Astrocyte of the spinal cord (primary cell): ENCODE results near the gene ADAR.

Source experiments
- DNase-seq: peaks from one replicate; pipeline ENCODE4 v3.0.0; 2011; ENCODE audit warnings: low read depth, low spot score
- H3K4me3 ChIP-seq: 2 replicates; pipeline ENCODE4 v1.5.1; 2011; ENCODE audit warnings: low read depth, mild to moderate bottlenecking, low read length, moderate library complexity
- in situ Hi-C: cut with HindIII; loops from 2 replicates; pipeline ENCODE4 v1.10.0; 2017; ENCODE audit warnings: low sequenced_read_pairs
- TF ChIP-seq, protein P1 (sequence below): IDR thresholded peaks from 2 replicates; pipeline ENCODE4 v1.5.1; 2012; ENCODE audit warnings: low read depth, mild to moderate bottlenecking, low read length, inconsistent platforms

The ADAR gene

DNA sequence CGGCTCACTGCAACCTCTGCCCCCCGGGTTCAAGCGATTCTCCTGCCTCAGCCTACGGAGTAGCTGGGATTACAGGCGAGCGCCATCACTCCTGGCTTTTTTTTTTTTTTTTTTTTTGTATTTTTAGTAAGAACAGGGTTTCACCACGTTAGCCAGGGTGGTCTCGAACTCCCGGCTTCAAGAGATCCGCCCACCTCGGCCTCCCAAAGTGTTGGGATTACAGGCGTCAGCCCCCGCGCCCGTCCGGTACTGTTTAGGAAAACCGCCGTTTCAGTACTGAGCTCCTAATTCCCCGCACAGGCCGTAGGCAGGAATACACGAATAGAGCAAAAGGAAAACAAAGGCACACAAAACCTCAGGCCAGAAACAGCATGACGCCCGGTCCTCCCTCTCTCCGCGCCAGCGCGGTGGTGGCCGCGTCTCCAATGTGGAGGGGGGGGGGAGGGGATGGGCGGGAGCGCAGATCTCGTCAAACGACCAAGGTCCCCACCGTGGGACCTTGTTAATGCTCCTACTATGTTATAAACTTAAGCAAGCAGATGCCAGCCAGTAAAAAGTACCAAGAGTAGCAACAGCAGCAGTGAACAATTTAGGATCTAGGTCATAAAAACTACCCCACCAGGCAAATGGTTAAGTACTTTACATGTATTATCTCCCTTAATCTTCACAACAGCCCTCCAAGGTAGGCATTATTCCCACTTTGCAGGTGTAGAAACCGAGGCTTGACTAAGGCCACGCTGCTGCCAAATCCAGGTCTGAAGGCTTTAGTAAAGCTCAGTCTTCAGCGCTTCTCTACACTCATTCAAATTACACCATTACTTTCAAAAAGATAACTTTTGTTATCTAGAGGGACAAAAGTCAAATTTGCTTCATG, 648 bp upstream of the ADAR start:
- TF ChIP-seq, protein P1, sequence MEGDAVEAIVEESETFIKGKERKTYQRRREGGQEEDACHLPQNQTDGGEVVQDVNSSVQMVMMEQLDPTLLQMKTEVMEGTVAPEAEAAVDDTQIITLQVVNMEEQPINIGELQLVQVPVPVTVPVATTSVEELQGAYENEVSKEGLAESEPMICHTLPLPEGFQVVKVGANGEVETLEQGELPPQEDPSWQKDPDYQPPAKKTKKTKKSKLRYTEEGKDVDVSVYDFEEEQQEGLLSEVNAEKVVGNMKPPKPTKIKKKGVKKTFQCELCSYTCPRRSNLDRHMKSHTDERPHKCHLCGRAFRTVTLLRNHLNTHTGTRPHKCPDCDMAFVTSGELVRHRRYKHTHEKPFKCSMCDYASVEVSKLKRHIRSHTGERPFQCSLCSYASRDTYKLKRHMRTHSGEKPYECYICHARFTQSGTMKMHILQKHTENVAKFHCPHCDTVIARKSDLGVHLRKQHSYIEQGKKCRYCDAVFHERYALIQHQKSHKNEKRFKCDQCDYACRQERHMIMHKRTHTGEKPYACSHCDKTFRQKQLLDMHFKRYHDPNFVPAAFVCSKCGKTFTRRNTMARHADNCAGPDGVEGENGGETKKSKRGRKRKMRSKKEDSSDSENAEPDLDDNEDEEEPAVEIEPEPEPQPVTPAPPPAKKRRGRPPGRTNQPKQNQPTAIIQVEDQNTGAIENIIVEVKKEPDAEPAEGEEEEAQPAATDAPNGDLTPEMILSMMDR: no peak
- DNase-seq: peak; percentile 69
- peak overlapping the region; percentile 77 for H3K4me3 ChIP-seq
- in situ Hi-C loops: no loop called here

DNA sequence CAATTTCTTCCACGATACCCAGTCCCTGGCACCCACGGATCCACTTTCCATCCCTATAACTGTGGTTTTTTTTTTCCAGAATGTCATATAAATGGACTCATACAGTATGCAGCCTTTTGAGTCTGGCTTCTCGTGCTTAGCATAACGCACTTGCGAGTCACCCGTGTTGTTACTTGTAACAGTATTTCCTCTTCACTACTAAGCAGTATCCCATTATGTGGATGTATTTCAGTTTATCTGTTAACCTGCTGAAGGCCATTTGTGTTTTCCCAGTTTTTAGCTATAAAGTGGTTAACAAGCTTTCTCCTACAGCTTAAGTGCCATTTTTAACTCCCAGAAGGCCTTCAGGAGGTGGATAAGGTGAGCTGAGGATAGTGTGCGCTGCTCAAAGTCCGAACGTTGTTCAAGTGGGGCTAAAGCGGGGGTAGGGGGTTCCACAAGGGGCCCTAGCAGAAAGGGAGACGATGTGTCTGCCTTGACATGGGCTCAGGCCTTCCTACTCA, 829 bp downstream of the ADAR start:
- in situ Hi-C loops: no loop called here
- TF ChIP-seq, protein P1: no peak
- peak overlapping the region; percentile 77 for H3K4me3 ChIP-seq
- peak; percentile 46 for DNase-seq

DNA sequence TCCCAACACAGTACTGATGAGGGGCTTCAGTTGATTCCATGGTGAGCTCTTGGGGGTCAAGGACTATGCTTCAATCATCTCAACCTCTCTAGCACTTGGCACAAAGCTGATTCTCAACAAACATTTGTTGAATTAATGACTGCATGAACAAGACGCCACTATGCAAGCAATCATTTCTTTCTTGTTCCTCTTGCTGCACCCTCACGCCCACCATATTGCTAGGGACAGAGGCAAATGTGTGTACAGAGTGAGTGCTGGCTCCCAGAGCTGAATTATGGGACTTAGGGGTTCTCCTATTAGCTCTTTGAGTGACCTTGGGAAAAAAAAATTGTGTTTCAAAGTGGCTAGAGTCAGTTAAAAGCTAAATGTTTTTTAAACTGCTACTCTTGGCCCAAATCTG, 2.5 kb downstream of the ADAR start:
- H3K4me3 ChIP-seq: no peak overlapping the region
- TF ChIP-seq, protein P1: no peak
- in situ Hi-C loops: no loop called here
- no peak for DNase-seq

DNA sequence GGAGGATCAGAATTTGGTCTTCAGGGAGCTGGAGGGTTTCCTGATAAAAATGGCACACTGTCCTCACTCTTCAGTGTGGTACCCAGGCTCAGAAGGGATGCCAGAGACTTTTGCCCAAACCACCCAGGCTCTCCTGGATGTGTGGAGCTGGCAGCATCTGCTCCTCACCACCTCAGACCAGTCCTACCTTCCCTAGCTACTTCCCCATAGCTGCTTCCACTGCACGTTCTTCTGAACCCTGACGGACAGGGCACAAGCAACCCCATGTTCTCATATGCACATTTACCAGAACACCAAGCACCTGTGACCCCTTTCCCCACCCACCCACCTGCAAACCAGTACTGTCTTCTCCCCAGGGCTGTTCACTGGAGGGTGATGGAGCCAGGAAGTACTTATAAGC, 4.7 kb downstream of the ADAR start:
- no peak overlapping the region for H3K4me3 ChIP-seq
- no peak for DNase-seq
- TF ChIP-seq, protein P1: no peak
- in situ Hi-C loops: no loop called here

DNA sequence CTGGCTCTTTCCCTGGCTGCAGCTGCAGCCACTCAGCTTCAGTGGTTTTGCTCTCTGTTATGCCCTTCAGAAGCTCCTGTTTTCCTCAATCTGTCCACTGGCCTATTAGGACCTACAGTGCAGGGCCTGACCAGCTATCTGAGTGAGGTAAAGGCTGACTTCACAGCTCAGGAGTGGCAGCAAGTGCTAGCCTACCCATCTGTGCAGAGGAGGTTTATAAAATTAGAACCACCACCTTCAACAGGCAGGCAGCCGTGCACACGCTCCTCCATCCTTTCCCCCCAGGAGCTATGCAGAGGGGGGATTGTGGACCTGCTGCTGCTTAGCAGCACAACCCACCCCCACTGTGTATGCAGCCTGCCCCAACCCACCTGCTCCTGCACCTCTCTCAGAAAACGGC, 8.3 kb downstream of the ADAR start:
- H3K4me3 ChIP-seq: no peak overlapping the region
- TF ChIP-seq, protein P1: no peak
- in situ Hi-C loops: no loop called here
- DNase-seq: peak; percentile 29

DNA sequence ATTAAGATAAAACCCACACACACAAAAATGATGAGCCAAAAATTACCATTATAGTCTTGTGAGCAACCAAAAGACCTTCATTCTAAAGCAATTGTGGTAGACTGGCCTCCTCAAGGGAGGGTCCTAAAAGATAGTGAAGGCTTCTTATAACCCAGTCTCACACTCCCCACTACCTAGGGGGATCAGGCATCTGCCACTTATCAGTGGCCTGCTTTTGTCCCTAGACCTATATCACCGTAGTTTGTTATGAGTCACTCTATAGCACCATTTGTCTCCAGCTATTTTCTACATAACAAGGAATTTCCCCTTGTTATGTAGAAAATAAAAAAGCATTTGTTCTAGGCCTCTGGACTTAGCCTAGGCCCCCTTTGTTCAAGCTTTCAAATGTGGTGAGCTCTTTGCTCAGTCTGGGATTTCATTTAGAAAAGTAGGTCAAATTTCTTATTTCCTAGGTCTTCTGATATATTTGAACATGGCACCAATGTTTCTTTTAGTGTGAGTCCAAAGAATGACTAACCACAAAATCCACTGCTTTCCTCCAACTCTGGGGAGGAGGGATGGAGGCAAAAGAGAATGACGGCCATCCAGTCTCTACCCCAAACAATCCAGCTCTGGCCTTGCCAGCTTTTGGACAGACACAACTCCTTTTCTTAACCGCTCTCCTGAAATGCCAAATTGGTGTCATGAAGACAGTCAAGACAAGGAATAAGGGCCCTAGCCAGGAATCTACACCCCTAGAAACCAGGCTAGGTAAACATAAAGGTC, 8.9 kb downstream of the ADAR start:
- no peak overlapping the region for H3K4me3 ChIP-seq
- TF ChIP-seq, protein P1: no peak
- in situ Hi-C loops: no loop called here
- peak; percentile 40 for DNase-seq
